GM12801 (cell line): ENCODE results near the gene CNTFR.

Experiments
- CTCF ChIP-seq: IDR thresholded peaks from one replicate; pipeline ENCODE4 v1.5.1; 2011; ENCODE audit warnings: control low read depth; ENCODE audit not compliant: insufficient read length; ENCODE audit errors: extremely low read depth

CNTFR gene

GRCh38 chr9:34552986-34553385 is 36.5 kb downstream of the CNTFR start:
- TF ChIP-seq CTCF, result no peak

- TF ChIP-seq CTCF, result no peak
These were observed 36.9 kb downstream of the CNTFR start for GRCh38 chr9:34552606-34552981.

- TF ChIP-seq CTCF, result no peak
These were observed 37.5 kb downstream of the CNTFR start for GRCh38 chr9:34551751-34552605.

- TF ChIP-seq CTCF, result no peak
These were observed 38.7 kb downstream of the CNTFR start for GRCh38 chr9:34550681-34551270.

- TF ChIP-seq CTCF, result no peak
These were observed 39.4 kb downstream of the CNTFR start for GRCh38 chr9:34550016-34550680.

- no peak for TF ChIP-seq CTCF
These were observed 40.2 kb downstream of the CNTFR start for GRCh38 chr9:34549407-34549732.

- TF ChIP-seq CTCF, result no peak
These were observed 41.4 kb downstream of the CNTFR start for GRCh38 chr9:34547960-34548611.
